GM12878 (cell line): ENCODE data around the gene DFFA. TPM values are rescaled to one million over a fixed set of nuclear protein-coding genes. Genes with fewer than 3 reads are reported as not detected.

Source experiments
- ATAC-seq: fragments of 200-7000 bp; cut with Tn5 transposase; 3 replicates; pipeline ENCODE4 v1.9.1; 2020; ENCODE audit warnings: mild to moderate bottlenecking, moderate library complexity
- BruUV-seq: library from RNA; stranded (reverse); fragments of 400-500 nt; replicated peaks from 2 replicates; lab custom pipeline; 2021; lab: Mats Ljungman, UMichigan
- CTCF ChIA-PET: fragments of 300-600 bp; sonication (Branson Sonifier 250); formaldehyde crosslinking; extraction: SDS; loops from one replicate; lab custom pipeline; 2021; ENCODE audit warnings: inconsistent platforms; lab: Yijun Ruan, JAX
- POLR2A ChIA-PET: fragments of 350-600 bp; formaldehyde crosslinking; extraction: SDS; loops from one replicate; lab custom pipeline; 2021; ENCODE audit warnings: inconsistent platforms; lab: Charles Lee
- RAD21 ChIA-PET: fragments of 300-600 bp; sonication (Branson Sonifier 250); formaldehyde crosslinking; loops from one replicate; lab custom pipeline; 2023; ENCODE audit warnings: antibody characterized with exemption; ENCODE audit not compliant: unreplicated experiment; lab: Charles Lee
- SMC1A ChIA-PET: fragments of 300-600 bp; sonication (Branson Sonifier 250); formaldehyde crosslinking; loops from one replicate; lab custom pipeline; 2023; ENCODE audit not compliant: unreplicated experiment, uncharacterized antibody; lab: Charles Lee
- DNase-seq: peaks from one replicate; pipeline ENCODE4 v3.0.0-alpha.2; 2011; ENCODE audit warnings: low read depth, low spot score
- FAIRE-seq: peaks from 3 replicates; lab custom pipeline; 2011; peaks lifted over from hg19 to GRCh38; lab: Jason Lieb, UNC
- H2AFZ ChIP-seq: 2 replicates; pipeline ENCODE4 v1.6.0; 2011; ENCODE audit warnings: low read depth, low read length, control low read depth; ENCODE audit not compliant: control insufficient read depth
- H3K27ac ChIP-seq: 2 replicates; pipeline ENCODE4 v1.5.1; 2011; ENCODE audit warnings: control low read depth; ENCODE audit not compliant: control insufficient read depth, insufficient read depth
- H3K27me3 ChIP-seq, 2 experiments: replicated peaks in 1 of 2; 2 replicates each; pipeline versions ENCODE4 v1.6.0 to v1.6.1; 2011; ENCODE audit warnings: low read length in 1 of 2; ENCODE audit not compliant: control insufficient read depth in 2 of 2, insufficient read depth in 2 of 2
- H3K36me3 ChIP-seq, 2 experiments: 2 replicates each; pipeline ENCODE4 v1.5.1; 2011; ENCODE audit warnings: low read length in 1 of 2; ENCODE audit not compliant: control insufficient read depth in 2 of 2, insufficient read depth in 2 of 2
- H3K4me1 ChIP-seq: 2 replicates; pipeline ENCODE4 v1.6.1; 2011; ENCODE audit warnings: mild to moderate bottlenecking, low read length, moderate library complexity, mixed read lengths; ENCODE audit not compliant: control insufficient read depth, insufficient read depth
- H3K4me2 ChIP-seq: 2 replicates; pipeline ENCODE4 v1.6.0; 2011; ENCODE audit warnings: control low read depth; ENCODE audit not compliant: control insufficient read depth, insufficient read depth
- H3K4me3 ChIP-seq: fragments of 200-600 bp; sonication (generic); 2 replicates; pipeline ENCODE4 v1.5.1; 2016
- H3K79me2 ChIP-seq: 2 replicates; pipeline ENCODE4 v1.6.0; 2011; ENCODE audit warnings: low read length; ENCODE audit not compliant: control insufficient read depth, insufficient read depth
- H3K9ac ChIP-seq: 2 replicates; pipeline ENCODE4 v1.8.0; 2011; ENCODE audit warnings: low read length, control low read depth, mixed read lengths; ENCODE audit not compliant: control insufficient read depth, insufficient read depth
- H3K9me3 ChIP-seq: replicated peaks from 3 replicates; pipeline ENCODE4 v1.5.1; 2011; ENCODE audit warnings: mild to moderate bottlenecking, low read length; ENCODE audit not compliant: control insufficient read depth, insufficient read depth
- H4K20me1 ChIP-seq: 2 replicates; pipeline ENCODE4 v1.6.0; 2011; ENCODE audit not compliant: control insufficient read depth, insufficient read depth
- CEBPZ ChIP-seq: fragments of 150-350 bp; IDR thresholded peaks from 2 replicates; pipeline ENCODE4 v1.6.1; 2016; ENCODE audit warnings: low read depth, low read length
- HCFC1 ChIP-seq: fragments of 150-350 bp; IDR thresholded peaks from 2 replicates; pipeline ENCODE4 v1.6.1; 2014; ENCODE audit warnings: low read length
- SMAD5 ChIP-seq: IDR thresholded peaks from 2 replicates; pipeline ENCODE4 v1.6.1; 2016; ENCODE audit warnings: antibody characterized with exemption, low read depth
- WGBS: methylation state at CpG from one replicate; pipeline ENCODE4 v1.1.6; 2016; ENCODE audit warnings: low lambda C conversion rate; ENCODE audit not compliant: insufficient replicate concordance, insufficient coverage; ENCODE audit errors: missing lambda C conversion rate; 5-methylcytosine and 5-hydroxymethylcytosine counted together
- in situ Hi-C: fragments of 300-500 bp; cut with MboI; formaldehyde crosslinking; loops from 9 replicates; pipeline ENCODE4 v1.14.3; 2018; ENCODE audit warnings: mixed read lengths
- intact Hi-C: fragments of 100-400 bp; cut with micrococcal nuclease; formaldehyde crosslinking; loops from one replicate; pipeline ENCODE4 v1.14.2; 2022; ENCODE audit not compliant: unreplicated experiment
- polyA plus RNA-seq, 11 experiments: library from polyadenylated mRNA; depleted of rRNA in 4 of 11; unstranded in 6 of 11; stranded (reverse) in 5 of 11; fragments of >200 nt; fragmentation: Nextera tagmentation in 4 of 11; fragmentation: Illumina TruSeq in 1 of 11; extraction: Ambion mirVana in 4 of 11; extraction: Trizol in 1 of 11; gene quantifications; 1 replicate in 1 of 11; 2 replicates in 10 of 11; pipeline versions ENCODE4 v1.2.1 to v1.2.3, GENCODE V29; 2011 to 2016; ENCODE audit warnings: inconsistent platforms in 2 of 11, missing spikeins in 2 of 11, low read depth in 1 of 11
- total RNA-seq, 4 experiments: library from RNA; depleted of rRNA in 3 of 4; stranded (reverse); fragments of >200 nt in 3 of 4; fragmentation: Illumina TruSeq in 1 of 4; extraction: Trizol in 1 of 4; gene quantifications; 2 replicates each; pipeline versions ENCODE4 v1.2.1 to v1.2.3, GENCODE V29; 2013 to 2021
- TF ChIP-seq, protein P1 (sequence below): fragments of 450-650 bp; IDR thresholded peaks from 2 replicates; pipeline ENCODE4 v1.6.1; 2016; ENCODE audit warnings: mild to moderate bottlenecking

Gene DFFA
- total and polyA plus RNA-seq, 10 of the 15 experiments (the other 5 are each of a cell fraction or from before 2014, with no cell fraction given), result 37.4 to 83.8 (median 52.4) TPM

DNA sequence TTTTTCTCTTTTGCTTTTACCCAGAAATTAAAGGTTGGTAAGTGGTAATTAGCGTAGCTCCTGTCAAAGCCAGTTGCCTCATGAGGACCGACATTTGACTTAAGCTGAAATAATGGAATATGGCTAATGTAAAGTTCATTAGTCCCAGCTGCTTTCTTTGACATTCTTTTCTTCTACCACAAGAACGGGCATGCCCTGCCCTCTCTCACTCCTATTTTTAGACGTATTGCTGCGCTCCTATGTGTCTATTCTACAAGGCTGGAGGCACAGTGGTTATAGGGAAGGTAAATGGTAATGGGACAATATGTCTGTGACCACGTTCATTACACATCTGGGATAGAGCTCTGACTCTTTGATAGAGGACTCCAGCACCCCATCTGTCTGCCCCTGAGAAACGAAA is 15.7 kb downstream of the DFFA start:
- no peaks in the 10 kb centered on the region; the same call in 1 of the 2 replicates for H3K4me1 ChIP-seq
- H4K20me1 ChIP-seq, result no peaks in the 10 kb centered on the region
- TF ChIP-seq CEBPZ, result no peak
- no peak for TF ChIP-seq HCFC1
- TF ChIP-seq, protein P1, sequence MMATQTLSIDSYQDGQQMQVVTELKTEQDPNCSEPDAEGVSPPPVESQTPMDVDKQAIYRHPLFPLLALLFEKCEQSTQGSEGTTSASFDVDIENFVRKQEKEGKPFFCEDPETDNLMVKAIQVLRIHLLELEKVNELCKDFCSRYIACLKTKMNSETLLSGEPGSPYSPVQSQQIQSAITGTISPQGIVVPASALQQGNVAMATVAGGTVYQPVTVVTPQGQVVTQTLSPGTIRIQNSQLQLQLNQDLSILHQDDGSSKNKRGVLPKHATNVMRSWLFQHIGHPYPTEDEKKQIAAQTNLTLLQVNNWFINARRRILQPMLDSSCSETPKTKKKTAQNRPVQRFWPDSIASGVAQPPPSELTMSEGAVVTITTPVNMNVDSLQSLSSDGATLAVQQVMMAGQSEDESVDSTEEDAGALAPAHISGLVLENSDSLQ, result no peak
- no peak for TF ChIP-seq SMAD5
- ChIA-PET POLR2A (interaction anchor here (0.6 to 1.2 kb wide), 2 partner anchors 9 to 26 kb away, joined by 3 read pairs; no protein-coding TSS in a partner anchor), CTCF (interaction anchor here (0.8 to 2.2 kb wide), 4 partner anchors 20 to 38 kb away, joined by 4 to 8 read pairs (median 5); partner anchors contain the start of gene CENPS), SMC1A (interaction anchor here (0.7 to 1.6 kb wide), 4 partner anchors 21 to 39 kb away, joined by 3 to 6 read pairs (median 3); no protein-coding TSS in a partner anchor), RAD21 (interaction anchor here (0.6 to 1.9 kb wide), 3 partner anchors 23 to 653 kb away, joined by 3 to 6 read pairs (median 4); no protein-coding TSS in a partner anchor)
- DNase-seq, result no peak
- H3K4me3 ChIP-seq, result no peak overlapping the region
- H3K79me2 ChIP-seq, result no peaks in the 10 kb centered on the region
- FAIRE-seq, result no peak
- WGBS, result 91% methylated on average over 7 of the region's 7 CpGs
- no peaks in the 10 kb centered on the region; the same call in 2 of the 3 replicates for H3K9me3 ChIP-seq
- H3K27ac ChIP-seq, result no peak overlapping the region
- in situ Hi-C loops (no loop called here), intact Hi-C loops (no loop called here)
- no peak overlapping the region for H2AFZ ChIP-seq
- H3K36me3 ChIP-seq, result peaks cover 0 to 2% of the 10 kb centered on the region in 2 experiments; a peak in 2 of 4 replicates
- BruUV-seq, result TSS peak; percentile 44
- no peaks in the 10 kb centered on the region for H3K27me3 ChIP-seq
- H3K4me2 ChIP-seq, result 0 out of 2 replicates have a peak overlapping the region, but pooled peaks have one; percentile 3
- H3K9ac ChIP-seq, result no peak overlapping the region
- ATAC-seq, result no peak
